ENCODE results near the gene ISG15. TPM values are rescaled to one million over a fixed set of nuclear protein-coding genes. Genes with fewer than 3 reads are reported as not detected.

The ISG15 gene
- total and polyA plus RNA-seq, 9 of the 15 experiments (the other 6 are each of a cell fraction or from before 2014, with no cell fraction given), result 0.40 to 58.3 (median 12.2) TPM

DNA sequence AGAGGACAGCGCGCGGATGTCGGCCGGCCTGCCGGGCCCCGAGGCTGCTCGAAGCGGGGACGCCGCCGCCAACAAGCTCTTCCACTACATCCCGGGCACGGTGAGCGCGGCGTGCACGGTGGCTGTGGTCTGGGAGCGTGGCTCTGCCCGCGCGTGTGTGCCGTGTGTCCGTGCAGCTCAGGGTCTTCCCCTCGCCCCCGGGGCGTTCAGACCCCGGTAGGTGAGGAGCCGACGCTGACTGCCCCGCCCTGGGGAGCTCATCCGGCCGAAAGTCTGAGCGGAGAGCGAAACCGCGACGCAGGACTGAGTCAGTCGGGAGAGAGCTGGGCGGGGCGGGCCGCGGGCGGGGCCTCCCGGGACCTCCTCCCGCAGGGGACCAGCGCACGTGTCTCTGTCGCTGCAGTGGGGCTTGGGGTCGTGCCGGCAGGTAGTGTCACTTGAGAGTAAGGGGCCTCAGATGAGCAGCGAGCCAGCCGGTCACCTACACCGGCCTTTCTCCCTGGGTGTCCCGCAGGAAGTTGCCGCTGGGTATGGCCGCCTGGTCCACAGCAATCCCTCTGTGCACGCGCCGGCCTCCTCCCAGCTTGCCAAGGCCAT is 46.5 kb upstream of the ISG15 start (continued):
- TF ChIP-seq, protein P1, sequence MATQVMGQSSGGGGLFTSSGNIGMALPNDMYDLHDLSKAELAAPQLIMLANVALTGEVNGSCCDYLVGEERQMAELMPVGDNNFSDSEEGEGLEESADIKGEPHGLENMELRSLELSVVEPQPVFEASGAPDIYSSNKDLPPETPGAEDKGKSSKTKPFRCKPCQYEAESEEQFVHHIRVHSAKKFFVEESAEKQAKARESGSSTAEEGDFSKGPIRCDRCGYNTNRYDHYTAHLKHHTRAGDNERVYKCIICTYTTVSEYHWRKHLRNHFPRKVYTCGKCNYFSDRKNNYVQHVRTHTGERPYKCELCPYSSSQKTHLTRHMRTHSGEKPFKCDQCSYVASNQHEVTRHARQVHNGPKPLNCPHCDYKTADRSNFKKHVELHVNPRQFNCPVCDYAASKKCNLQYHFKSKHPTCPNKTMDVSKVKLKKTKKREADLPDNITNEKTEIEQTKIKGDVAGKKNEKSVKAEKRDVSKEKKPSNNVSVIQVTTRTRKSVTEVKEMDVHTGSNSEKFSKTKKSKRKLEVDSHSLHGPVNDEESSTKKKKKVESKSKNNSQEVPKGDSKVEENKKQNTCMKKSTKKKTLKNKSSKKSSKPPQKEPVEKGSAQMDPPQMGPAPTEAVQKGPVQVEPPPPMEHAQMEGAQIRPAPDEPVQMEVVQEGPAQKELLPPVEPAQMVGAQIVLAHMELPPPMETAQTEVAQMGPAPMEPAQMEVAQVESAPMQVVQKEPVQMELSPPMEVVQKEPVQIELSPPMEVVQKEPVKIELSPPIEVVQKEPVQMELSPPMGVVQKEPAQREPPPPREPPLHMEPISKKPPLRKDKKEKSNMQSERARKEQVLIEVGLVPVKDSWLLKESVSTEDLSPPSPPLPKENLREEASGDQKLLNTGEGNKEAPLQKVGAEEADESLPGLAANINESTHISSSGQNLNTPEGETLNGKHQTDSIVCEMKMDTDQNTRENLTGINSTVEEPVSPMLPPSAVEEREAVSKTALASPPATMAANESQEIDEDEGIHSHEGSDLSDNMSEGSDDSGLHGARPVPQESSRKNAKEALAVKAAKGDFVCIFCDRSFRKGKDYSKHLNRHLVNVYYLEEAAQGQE (IDR thresholded peaks at IDR 0.05; ENCODE audit: borderline replicate concordance), result no peak
- TF ChIP-seq, protein P1 (CRISPR knock-in tag; IDR thresholded peaks at IDR 0.05; ENCODE audit: low read depth), result no peak
- no peak for TF ChIP-seq NELFE (IDR thresholded peaks at IDR 0.05; ENCODE audit: insufficient read depth, insufficient read length)
- no peak for TF ChIP-seq SMARCC2 (IDR thresholded peaks at IDR 0.05; ENCODE audit: low read depth)
- TF ChIP-seq POLR2G (IDR thresholded peaks at IDR 0.05; ENCODE audit: low read depth, low read length), result peak; percentile 88
- TF ChIP-seq GTF2F1 (IDR thresholded peaks at IDR 0.05; ENCODE audit: low read depth, low read length), result no peak
- no peak for TF ChIP-seq ZNF197 (CRISPR knock-in tag; IDR thresholded peaks at IDR 0.05; ENCODE audit: low read depth)
- TF ChIP-seq RBM22 (IDR thresholded peaks at IDR 0.05; ENCODE audit: low read depth, low read length, poor library complexity, severe bottlenecking), result no peak
- TF ChIP-seq ZBTB7A (IDR thresholded peaks at IDR 0.05; ENCODE audit: borderline replicate concordance, control insufficient read depth, low read depth, low read length), result peak; percentile 84
- TF ChIP-seq BRD4 (IDR thresholded peaks at IDR 0.05), result no peak
- no peak for TF ChIP-seq SRSF7 (optimal IDR thresholded peaks at IDR 0.05; ENCODE audit: low read depth, low read length)
- TF ChIP-seq, protein P2, sequence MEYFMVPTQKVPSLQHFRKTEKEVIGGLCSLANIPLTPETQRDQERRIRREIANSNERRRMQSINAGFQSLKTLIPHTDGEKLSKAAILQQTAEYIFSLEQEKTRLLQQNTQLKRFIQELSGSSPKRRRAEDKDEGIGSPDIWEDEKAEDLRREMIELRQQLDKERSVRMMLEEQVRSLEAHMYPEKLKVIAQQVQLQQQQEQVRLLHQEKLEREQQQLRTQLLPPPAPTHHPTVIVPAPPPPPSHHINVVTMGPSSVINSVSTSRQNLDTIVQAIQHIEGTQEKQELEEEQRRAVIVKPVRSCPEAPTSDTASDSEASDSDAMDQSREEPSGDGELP (CRISPR knock-in tag; IDR thresholded peaks at IDR 0.05; ENCODE audit: borderline replicate concordance), result peak; percentile 57
- TF ChIP-seq KDM5B (IDR thresholded peaks at IDR 0.05; ENCODE audit: insufficient replicate concordance, low read depth, low read length), result peak; percentile 50
- TF ChIP-seq TAF1 (IDR thresholded peaks at IDR 0.05; ENCODE audit: control insufficient read depth, extremely low read depth, insufficient read depth, low read length, severe bottlenecking), result peak; percentile 54
- TF ChIP-seq NONO (IDR thresholded peaks at IDR 0.05; ENCODE audit: low read depth in 2 of 2, low read length in 1 of 2), result no peak; a peak in 1 of 4 replicates
- no peak for TF ChIP-seq TAF9B (IDR thresholded peaks at IDR 0.05; ENCODE audit: partially characterized antibody)
- TF ChIP-seq, protein P3, sequence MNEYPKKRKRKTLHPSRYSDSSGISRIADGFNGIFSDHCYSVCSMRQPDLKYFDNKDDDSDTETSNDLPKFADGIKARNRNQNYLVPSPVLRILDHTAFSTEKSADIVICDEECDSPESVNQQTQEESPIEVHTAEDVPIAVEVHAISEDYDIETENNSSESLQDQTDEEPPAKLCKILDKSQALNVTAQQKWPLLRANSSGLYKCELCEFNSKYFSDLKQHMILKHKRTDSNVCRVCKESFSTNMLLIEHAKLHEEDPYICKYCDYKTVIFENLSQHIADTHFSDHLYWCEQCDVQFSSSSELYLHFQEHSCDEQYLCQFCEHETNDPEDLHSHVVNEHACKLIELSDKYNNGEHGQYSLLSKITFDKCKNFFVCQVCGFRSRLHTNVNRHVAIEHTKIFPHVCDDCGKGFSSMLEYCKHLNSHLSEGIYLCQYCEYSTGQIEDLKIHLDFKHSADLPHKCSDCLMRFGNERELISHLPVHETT (CRISPR knock-in tag; conservative IDR thresholded peaks at IDR 0.05 in 1 of 2, IDR thresholded peaks at IDR 0.05 in 1 of 2), result no peak
